Activated naive CD8-positive, alpha-beta T cell treated with anti-CD3 and anti-CD28 coated beads, Interleukin-2, amount 50 U/mL, for 24 hours (primary cell): Measurements from ENCODE around the gene P4HA2.
"Not testable (repeated sequence)": the region's sequence is repeated elsewhere in the genome, so short reads cannot be mapped to it uniquely, and the experiment has no call there.

ENCODE experiments used
- ATAC-seq: fragments of 150-1000 bp; cut with Tn5 transposase; one replicate; pipeline ENCODE4 v1.10.0; 2021
- DNase-seq: peaks from one replicate; pipeline ENCODE4 v3.0.0; 2021
- H3K27ac Mint-ChIP-seq: one replicate; pipeline ENCODE4 v1.8.0; 2021; ENCODE audit warnings: mild to moderate bottlenecking, mixed read lengths
- H3K27me3 Mint-ChIP-seq: one replicate; pipeline ENCODE4 v1.8.0; 2021; ENCODE audit warnings: mixed read lengths
- H3K36me3 Mint-ChIP-seq: one replicate; pipeline ENCODE4 v1.8.0; 2021; ENCODE audit warnings: low read depth, mixed read lengths
- H3K4me1 Mint-ChIP-seq: one replicate; pipeline ENCODE4 v1.8.0; 2021; ENCODE audit warnings: mixed read lengths
- H3K4me3 Mint-ChIP-seq: one replicate; pipeline ENCODE4 v1.8.0; 2021; ENCODE audit warnings: mild to moderate bottlenecking, moderate library complexity, mixed read lengths
- H3K9me3 Mint-ChIP-seq: one replicate; pipeline ENCODE4 v1.8.0; 2021; ENCODE audit warnings: mixed read lengths

Gene P4HA2

DNA sequence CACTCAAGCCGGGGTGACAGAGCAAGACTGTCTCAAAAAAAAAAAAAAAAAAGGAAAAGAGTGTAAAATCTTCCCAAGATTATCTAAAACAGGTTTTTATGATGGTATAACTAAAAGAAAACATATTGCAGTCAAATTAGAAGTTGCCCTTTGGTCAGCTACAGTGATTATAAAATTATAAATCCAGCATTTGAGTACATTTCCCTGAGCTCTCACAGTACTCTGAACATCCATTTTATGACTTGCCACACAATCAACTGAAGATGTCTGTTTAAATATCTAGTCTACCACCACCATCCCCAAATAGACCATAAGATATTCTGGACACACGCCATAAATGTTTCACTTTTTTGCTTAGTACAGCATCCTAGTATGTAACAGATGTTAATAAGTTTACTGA, 77.1 kb downstream of the P4HA2 start:
- no peak for ATAC-seq
- Mint-ChIP-seq H3K9me3 (peaks cover 22% of the 10 kb centered on the region), H3K4me3 (no peak overlapping the region), H3K4me1 (peaks cover 2% of the 10 kb centered on the region), H3K27ac (no peak overlapping the region), H3K27me3 (peaks cover 33% of the 10 kb centered on the region), H3K36me3 (peaks cover 6% of the 10 kb centered on the region)
- no peak for DNase-seq

DNA sequence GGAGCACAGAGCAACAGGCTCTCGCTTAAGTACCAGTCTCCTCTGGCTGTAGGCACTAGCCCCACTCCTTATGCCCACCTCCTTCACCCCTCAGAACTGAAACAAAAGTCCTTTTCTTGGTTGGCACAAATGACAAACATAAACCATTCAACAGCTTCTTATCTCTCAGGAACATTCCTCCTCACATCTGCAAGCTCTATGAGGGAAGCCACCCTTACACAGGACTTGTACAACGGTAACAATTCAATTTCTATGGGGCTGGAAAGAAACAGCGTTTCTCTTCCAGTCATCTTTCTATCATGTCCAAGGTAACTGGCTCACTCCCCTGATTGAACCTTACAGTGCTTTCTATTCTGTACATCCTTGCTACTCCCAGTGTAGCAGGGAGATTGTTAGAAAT, 80.0 kb downstream of the P4HA2 start:
- H3K4me3 Mint-ChIP-seq: no peak overlapping the region
- H3K9me3 Mint-ChIP-seq: peaks cover 25% of the 10 kb centered on the region
- ATAC-seq (no peak), DNase-seq (no peak)
- H3K27ac Mint-ChIP-seq: no peak overlapping the region
- peaks cover 23% of the 10 kb centered on the region for H3K27me3 Mint-ChIP-seq
- H3K4me1 Mint-ChIP-seq: peaks cover 2% of the 10 kb centered on the region
- H3K36me3 Mint-ChIP-seq: peaks cover 2% of the 10 kb centered on the region

DNA sequence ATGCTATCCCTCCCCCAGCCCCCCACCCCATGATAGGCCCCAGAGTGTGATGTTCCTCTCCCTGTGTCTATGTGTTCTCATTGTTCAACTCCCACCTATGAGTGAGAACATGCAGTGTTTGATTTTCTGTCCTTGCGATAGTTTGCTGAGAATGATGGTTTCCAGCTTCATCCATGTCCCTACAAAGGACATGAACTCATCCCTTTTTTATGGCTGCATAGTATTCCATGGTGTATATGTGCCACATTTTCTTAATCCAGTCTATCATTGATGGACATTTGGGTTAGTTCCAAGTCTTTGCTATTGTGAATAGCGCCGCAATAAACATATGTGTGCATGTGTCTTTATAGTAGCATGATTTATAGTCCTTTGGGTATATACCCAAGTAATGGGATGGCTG, 82.3 kb downstream of the P4HA2 start:
- ATAC-seq, H3K27ac Mint-ChIP-seq, DNase-seq, H3K4me1 Mint-ChIP-seq, H3K4me3 Mint-ChIP-seq, H3K36me3 Mint-ChIP-seq: not testable (repeated sequence)
- Mint-ChIP-seq H3K27me3 (peaks cover 17% of the 10 kb centered on the region), H3K9me3 (peaks cover 28% of the 10 kb centered on the region)

DNA sequence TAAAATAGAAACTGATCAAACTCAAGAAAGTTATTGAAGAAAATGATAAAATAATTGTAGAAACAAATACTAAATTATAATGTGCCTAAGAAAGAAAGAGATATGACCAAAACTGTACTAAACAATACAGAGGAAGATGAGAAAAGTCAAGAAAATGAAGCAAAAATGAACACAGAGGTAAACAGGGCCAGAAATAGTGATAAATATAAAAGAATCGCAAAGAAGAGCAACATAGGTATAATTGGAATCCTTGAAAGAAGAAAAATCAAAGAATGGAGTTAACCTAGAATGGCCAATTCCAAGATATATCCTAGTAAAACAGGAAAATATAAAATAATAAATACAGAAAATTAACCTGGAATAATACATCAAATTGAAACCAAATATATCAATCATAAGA, 84.5 kb downstream of the P4HA2 start:
- Mint-ChIP-seq H3K9me3 (peaks cover 36% of the 10 kb centered on the region), H3K36me3 (peaks cover 5% of the 10 kb centered on the region), H3K4me3 (no peak overlapping the region), H3K27me3 (peaks cover 30% of the 10 kb centered on the region), H3K27ac (no peak overlapping the region), H3K4me1 (peaks cover 3% of the 10 kb centered on the region)
- no peak for ATAC-seq
- no peak for DNase-seq

DNA sequence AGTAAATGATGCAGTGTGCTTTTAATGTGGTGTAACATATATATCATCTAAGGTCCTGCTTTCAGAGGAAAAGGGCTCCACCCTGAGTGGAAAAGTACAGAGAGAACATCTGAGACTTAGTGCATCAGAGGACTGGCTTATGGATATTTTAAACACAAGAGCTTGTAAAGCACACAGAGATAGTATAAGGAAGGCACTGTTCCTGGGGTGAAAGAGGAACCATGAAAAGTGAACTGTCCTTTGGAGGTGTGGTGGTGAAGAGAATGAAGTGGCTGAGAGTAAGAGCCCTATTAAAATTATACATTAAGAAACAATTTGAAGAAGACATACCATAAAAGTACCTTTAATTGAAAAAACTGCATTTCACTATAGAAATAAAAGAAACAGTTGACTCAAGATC, 85.2 kb downstream of the P4HA2 start:
- DNase-seq (no peak), ATAC-seq (no peak)
- Mint-ChIP-seq H3K36me3 (peaks cover 5% of the 10 kb centered on the region), H3K27ac (no peak overlapping the region), H3K27me3 (peaks cover 34% of the 10 kb centered on the region), H3K4me1 (peaks cover 3% of the 10 kb centered on the region), H3K4me3 (no peak overlapping the region), H3K9me3 (peaks cover 36% of the 10 kb centered on the region)
